Fibroblast of the conjunctiva (primary cell): ENCODE measurements around the gene UNC119.

ENCODE experiments used
- DNase-seq: peaks from one replicate; pipeline ENCODE4 v3.0.0-alpha.2; 2010; ENCODE audit warnings: low read depth

The UNC119 gene

GRCh38 chr17:28498652-28499363 is 53.6 kb downstream of the UNC119 start:
- no peak for DNase-seq

- no peak for DNase-seq
Measured at GRCh38 chr17:28497931-28498330, 54.5 kb downstream of the UNC119 start.
